Large intestine (tissue), 3 donors: ENCODE data around the gene RPAP3. TPM values are rescaled to one million over a fixed set of nuclear protein-coding genes. Genes with fewer than 3 reads are reported as not detected.
"Not testable (repeated sequence)": the region's sequence is repeated elsewhere in the genome, so short reads cannot be mapped to it uniquely, and the experiment has no call there.

ENCODE experiments used
- DNase-seq, 2 donors: peaks; one replicate each; pipeline versions ENCODE4 v3.0.0 to v3.0.0-alpha.2; 2013
- H3K27ac ChIP-seq: one replicate; pipeline ENCODE4 v1.5.1; 2013; ENCODE audit warnings: low read length
- H3K27me3 ChIP-seq: 2 replicates; pipeline ENCODE4 v1.6.1; 2013; ENCODE audit warnings: low read length; ENCODE audit not compliant: control insufficient read depth, insufficient read depth
- H3K36me3 ChIP-seq: 2 replicates; pipeline ENCODE4 v1.6.1; 2013; ENCODE audit warnings: low read length; ENCODE audit not compliant: control insufficient read depth, insufficient read depth
- H3K4me1 ChIP-seq: one replicate; pipeline ENCODE4 v1.6.1; 2013; ENCODE audit warnings: low read length; ENCODE audit not compliant: control insufficient read depth, insufficient read depth
- H3K4me3 ChIP-seq: one replicate; pipeline ENCODE4 v1.5.1; 2013; ENCODE audit warnings: low read length
- H3K9me3 ChIP-seq: one replicate; pipeline ENCODE4 v1.6.1; 2013; ENCODE audit warnings: mild to moderate bottlenecking, low read depth, low read length, moderate library complexity; ENCODE audit not compliant: control insufficient read depth
- WGBS: methylation state at CpG from one replicate; pipeline ENCODE4 v1.1.5; 2013; ENCODE audit warnings: low lambda C conversion rate; ENCODE audit not compliant: insufficient coverage; 5-methylcytosine and 5-hydroxymethylcytosine counted together
- polyA plus RNA-seq: library from polyadenylated mRNA; unstranded; fragments of 120-200 nt; gene quantifications from one replicate; pipeline ENCODE4 v1.2.1, GENCODE V29; 2013

Gene RPAP3
- polyA plus RNA-seq, 1 donor, result 26.0 TPM

DNA sequence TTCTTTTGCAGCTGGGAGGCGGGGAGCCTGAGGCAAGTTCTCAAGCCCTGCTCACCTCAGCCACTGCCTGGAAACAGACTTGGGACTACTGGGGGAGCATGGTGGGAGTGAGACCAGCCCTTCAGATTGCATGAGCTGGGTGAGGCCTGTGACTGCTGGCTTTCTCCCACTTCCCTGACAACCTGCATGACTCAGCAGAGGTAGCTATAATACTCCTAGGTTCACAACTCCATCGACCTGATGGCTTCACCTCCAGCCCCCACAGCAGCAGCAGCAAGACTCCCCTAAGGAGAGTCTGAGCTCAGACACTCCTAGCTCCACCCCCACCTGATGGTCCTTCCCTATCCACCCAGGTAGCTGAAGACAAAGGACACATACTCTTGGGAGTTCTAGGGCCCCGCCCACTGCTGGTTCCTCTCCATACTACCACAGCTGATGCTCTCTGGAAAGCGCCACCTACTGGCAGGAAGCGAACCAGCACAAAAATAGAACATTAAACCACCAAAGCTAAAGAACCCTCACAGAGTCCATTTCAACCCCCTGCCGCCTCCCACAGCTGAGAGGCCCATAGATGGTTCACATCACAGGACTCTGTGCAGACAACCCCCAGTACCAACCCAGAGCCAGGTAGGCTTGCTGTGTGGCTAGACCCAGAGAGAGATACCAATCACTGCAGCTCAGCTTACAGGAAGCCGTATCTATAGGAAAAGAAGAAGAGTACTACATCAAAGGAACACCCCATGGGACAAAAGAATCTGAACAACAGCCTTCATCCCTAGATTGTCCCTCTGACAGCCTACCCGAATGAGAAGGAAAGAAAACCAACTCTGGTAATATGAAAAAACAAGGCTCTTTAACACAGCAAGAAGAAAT, 68.7 kb downstream of the RPAP3 start:
- H3K9me3 ChIP-seq, result peaks cover 7% of the 10 kb centered on the region
- no peaks in the 10 kb centered on the region for H3K36me3 ChIP-seq
- no peaks in the 10 kb centered on the region for H3K4me1 ChIP-seq
- H3K27ac ChIP-seq, result no peak overlapping the region
- H3K4me3 ChIP-seq, result no peak overlapping the region
- no CpG with 5 or more reads among the region's 8 CpGs for WGBS
- DNase-seq, result no peak
- no peaks in the 10 kb centered on the region for H3K27me3 ChIP-seq

DNA sequence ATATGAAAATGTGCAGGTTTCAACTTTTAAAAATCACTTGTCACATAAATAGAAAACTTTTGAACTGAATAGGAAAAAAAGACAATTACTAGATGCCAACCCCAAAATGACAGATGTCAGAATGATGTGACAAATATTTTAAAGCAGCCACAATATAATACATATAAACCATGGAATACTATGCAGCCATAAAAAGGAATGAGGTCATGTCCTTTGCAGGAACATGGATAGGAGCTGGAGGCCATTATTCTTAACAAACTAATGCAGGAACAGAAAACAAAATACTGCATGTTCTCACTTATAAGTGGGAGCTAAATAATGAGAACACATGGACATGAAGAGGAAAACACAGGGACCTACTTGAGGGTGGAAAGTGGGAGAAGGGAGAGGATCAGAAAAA, 70.1 kb downstream of the RPAP3 start:
- H3K27ac ChIP-seq, H3K9me3 ChIP-seq, H3K36me3 ChIP-seq, H3K4me3 ChIP-seq, DNase-seq, H3K27me3 ChIP-seq, H3K4me1 ChIP-seq: not testable (repeated sequence)

DNA sequence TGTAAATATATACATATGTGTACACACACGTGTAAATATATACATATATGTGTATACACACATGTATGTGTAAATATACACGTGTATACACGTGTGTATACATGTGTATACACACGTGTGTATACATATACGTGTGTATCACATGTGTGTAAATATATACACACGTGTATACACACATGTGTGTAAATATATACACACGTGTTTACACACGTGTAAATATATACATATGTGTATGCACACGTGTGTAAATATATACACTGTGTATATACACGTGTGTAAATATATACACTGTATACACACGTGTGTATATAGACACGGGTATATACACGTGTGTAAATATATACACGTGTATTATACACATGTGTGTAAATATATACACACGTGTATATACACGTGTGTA, 71.7 kb downstream of the RPAP3 start:
- H3K9me3 ChIP-seq, result peaks cover 7% of the 10 kb centered on the region
- no peak for DNase-seq
- no peak overlapping the region for H3K27ac ChIP-seq
- no peaks in the 10 kb centered on the region for H3K27me3 ChIP-seq
- 70% methylated on average over 13 of the region's 16 CpGs for whole genome bisulfite sequencing
- H3K4me1 ChIP-seq, result no peaks in the 10 kb centered on the region
- no peak overlapping the region for H3K4me3 ChIP-seq
- H3K36me3 ChIP-seq, result no peaks in the 10 kb centered on the region

DNA sequence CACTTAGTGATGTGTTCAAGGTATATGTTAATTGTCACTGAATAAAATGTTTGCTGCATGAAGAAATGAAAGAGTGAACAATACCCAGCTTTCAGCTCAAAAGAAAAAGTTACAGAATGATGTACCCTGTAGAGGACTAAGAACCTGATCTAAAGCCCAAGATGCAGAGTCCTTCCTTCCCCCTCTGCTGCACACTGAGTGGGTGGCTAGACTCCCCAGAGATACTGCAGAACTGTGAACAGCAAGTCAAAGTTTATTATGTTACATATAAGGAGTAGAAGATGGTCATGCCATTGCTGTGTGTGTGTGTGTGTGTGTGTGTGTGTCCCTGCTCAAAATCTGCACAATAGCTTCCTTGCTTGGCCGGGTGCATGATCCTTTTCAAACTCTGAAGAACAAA, 83.9 kb downstream of the RPAP3 start:
- Histone ChIP-seq H3K36me3 (peaks cover 2% of the 10 kb centered on the region), H3K4me3 (no peak overlapping the region), H3K27me3 (no peaks in the 10 kb centered on the region), H3K27ac (no peak overlapping the region), H3K9me3 (no peaks in the 10 kb centered on the region), H3K4me1 (no peaks in the 10 kb centered on the region)
- no peak for DNase-seq
- no CpG with 5 or more reads among the region's 1 CpG for WGBS

DNA sequence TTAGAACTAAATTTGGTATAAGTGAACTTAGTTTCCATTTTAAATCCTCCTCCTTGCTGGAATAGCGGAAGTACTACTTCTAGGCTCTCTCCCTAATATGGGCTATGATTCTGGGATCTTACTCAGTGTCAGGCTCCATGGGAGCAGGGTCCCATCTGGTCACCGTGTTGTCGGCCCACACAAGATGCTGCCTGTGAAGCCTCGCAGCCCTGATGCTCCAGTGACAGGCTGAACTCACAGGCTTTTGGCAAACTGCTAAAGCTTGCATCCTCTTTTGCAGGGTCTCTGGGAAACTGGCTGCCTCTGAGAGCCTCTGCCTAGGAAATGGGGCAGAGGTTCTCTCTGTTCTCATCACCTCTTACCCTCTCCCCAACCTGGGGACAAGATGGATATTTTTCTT, 88.4 kb downstream of the RPAP3 start:
- no CpG with 5 or more reads among the region's 4 CpGs for WGBS
- Histone ChIP-seq H3K4me3 (no peak overlapping the region), H3K36me3 (no peaks in the 10 kb centered on the region), H3K27ac (no peak overlapping the region), H3K27me3 (no peaks in the 10 kb centered on the region), H3K9me3 (peaks cover 10% of the 10 kb centered on the region), H3K4me1 (no peaks in the 10 kb centered on the region)
- no peak for DNase-seq

DNA sequence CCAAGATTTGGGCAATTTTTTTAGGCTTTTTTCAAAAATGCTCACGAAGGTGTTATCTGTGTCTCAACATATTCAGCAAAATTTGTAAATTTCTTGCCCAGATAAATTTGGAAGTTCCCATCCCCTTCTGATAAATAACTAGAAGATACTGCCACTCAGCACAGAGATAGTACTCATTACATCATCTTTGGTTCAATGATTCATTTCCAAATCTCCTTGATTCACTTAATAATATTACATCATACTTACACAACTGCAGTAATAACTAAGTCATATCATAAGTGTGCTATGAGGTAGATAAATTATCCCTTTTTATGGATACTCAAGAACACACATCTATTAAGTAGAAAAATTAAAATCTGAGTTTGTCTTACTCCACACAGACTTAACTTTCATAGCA, 89.4 kb downstream of the RPAP3 start:
- Histone ChIP-seq H3K27me3 (no peaks in the 10 kb centered on the region), H3K9me3 (peaks cover 10% of the 10 kb centered on the region), H3K4me1 (no peaks in the 10 kb centered on the region), H3K27ac (no peak overlapping the region), H3K4me3 (no peak overlapping the region), H3K36me3 (no peaks in the 10 kb centered on the region)
- no peak for DNase-seq
- no CpG with 5 or more reads among the region's 1 CpG for WGBS

DNA sequence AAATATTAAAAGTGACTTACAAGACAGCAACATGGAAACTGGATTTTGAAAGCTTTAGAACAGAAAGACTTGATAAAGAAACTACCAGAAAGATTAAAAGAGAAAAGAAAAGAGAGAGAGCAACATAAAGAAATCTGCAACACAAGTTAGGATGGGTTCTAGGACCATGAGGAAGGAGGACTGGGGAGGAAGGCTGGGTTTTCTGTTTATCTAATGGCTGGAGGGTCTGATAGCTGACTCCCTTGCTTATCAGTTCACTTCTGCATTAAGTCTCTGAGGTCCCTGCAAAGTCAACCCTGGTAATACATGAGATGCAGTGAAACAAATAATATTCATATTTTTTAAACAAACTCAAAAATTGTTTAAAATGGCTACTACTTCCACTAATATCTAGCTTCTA, 90.1 kb downstream of the RPAP3 start:
- DNase-seq, result no peak
- Histone ChIP-seq H3K4me3 (no peak overlapping the region), H3K27me3 (no peaks in the 10 kb centered on the region), H3K27ac (no peak overlapping the region), H3K9me3 (peaks cover 10% of the 10 kb centered on the region), H3K36me3 (no peaks in the 10 kb centered on the region), H3K4me1 (no peaks in the 10 kb centered on the region)

DNA sequence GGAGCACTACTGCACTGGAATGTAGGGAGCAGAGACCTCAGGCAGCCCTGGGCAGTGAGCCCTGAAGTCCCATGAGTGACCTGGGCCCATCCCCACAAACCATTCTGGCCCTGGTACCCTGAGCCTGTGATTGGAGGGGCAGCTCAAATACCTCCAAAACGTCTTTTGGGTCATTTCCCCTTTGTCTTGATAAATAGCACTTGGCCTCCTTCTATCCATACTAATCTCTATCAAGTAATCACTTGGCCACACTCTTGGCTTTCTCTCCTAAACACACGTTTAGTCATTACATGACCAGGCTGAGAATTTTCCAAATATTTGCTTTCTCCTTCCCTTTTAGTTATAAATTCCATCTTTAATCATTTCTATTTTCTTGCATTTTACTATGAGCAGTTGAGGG, 91.3 kb downstream of the RPAP3 start:
- 69% methylated on average over 2 of the region's 2 CpGs for WGBS
- Histone ChIP-seq H3K4me1 (no peaks in the 10 kb centered on the region), H3K27ac (no peak overlapping the region), H3K36me3 (no peaks in the 10 kb centered on the region), H3K9me3 (peaks cover 10% of the 10 kb centered on the region), H3K4me3 (no peak overlapping the region), H3K27me3 (no peaks in the 10 kb centered on the region)
- no peak for DNase-seq

DNA sequence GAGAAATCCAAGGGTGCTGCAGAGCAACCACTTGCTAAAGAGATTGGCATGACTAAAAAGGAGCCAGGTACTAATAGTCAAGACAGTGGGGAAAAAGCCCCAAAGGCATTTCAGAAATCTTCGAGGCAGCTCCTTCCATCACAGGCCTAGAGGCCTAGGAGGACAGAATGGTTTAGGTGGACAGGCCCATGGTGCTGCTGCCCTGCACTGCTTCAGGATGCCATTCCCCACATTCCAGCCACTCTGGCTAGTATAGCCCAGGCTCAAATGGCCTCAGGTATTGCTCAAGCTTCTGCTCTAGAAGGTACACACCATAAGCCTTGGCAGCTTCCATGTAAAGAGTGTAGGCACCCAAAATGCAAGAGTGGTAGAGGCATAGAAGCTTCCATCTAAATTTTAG, 92.9 kb downstream of the RPAP3 start:
- WGBS, result no CpG with 5 or more reads among the region's 1 CpG
- Histone ChIP-seq H3K27ac (no peak overlapping the region), H3K4me1 (no peaks in the 10 kb centered on the region), H3K27me3 (no peaks in the 10 kb centered on the region), H3K36me3 (no peaks in the 10 kb centered on the region), H3K9me3 (peaks cover 10% of the 10 kb centered on the region), H3K4me3 (no peak overlapping the region)
- DNase-seq, result no peak

DNA sequence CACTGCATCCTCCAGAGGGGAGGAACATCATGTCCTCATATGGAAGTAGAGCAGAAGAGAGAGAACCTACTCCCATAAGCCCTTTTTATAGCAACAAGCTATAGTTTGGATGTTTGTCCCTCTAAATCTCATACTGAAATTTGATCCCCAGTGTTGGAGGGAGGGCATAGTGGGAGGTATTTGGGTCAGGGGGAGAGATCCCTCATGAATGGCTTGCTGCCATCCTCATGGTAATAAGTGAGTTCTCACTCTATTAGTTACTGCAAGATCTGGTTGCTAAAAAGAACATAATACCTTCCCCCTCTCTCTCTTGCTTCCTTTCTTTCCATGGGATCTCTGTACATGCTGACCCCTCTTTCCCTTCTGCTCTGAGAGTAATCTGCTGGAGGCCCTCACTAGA, 93.9 kb downstream of the RPAP3 start:
- Histone ChIP-seq H3K36me3 (no peaks in the 10 kb centered on the region), H3K9me3 (peaks cover 10% of the 10 kb centered on the region), H3K27ac (no peak overlapping the region), H3K27me3 (no peaks in the 10 kb centered on the region), H3K4me3 (no peak overlapping the region), H3K4me1 (no peaks in the 10 kb centered on the region)
- no peak for DNase-seq
